OCI-M2 (cell line): ENCODE data around the gene ANKRD65.
"Not testable (repeated sequence)": the region's sequence is repeated elsewhere in the genome, so short reads cannot be mapped to it uniquely, and the experiment has no call there.

Experiments
- DNase-seq: peaks from one replicate; lab custom pipeline; 2025; ENCODE audit not compliant: unreplicated experiment; lab: John Stamatoyannopoulos, UW

The ANKRD65 gene

DNA sequence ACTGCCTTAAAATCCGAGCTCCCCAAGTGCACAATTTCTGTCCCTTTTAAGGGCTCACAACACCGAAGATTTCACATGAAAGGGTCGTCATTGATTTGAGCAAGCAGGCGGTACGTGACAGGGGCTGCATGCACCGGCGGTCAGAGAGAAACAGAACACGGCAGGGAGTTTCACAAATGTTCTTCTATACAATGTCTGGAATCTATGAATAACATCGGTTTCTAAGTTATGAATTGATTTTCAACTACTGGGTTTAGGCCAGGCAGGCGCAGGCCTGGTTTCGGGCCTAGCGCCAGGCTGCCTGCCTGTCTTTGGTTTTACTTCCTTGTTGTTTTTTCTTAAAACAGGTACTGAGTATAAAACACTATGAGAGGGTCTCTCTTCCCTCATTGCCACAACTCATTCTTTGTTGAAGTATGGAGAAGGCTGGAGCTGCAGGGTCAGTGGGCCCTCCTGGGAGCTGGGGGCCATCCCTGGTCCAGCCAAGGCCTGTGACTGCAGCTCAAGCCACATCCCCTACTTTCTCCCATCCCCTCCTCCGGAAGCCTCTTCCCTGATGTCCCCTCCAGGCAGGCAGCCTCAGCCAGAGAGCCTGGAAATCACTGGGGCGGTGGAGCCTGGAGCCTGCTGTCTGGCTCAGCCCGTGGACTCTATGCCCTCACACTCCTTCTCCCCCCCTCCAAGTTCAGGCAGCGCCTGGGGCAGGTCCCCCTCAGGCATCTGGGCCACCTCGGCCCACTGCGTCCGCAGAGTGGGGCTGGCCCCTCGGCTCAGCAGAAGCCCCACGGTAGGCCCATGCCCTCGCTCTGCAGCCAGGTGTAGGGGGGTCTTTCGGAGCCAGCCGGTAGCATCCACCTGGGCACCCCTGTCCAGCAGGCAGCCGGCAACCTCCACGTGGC lies 2.4 kb downstream of the ANKRD65 start:
- DNase-seq, result no peak

DNA sequence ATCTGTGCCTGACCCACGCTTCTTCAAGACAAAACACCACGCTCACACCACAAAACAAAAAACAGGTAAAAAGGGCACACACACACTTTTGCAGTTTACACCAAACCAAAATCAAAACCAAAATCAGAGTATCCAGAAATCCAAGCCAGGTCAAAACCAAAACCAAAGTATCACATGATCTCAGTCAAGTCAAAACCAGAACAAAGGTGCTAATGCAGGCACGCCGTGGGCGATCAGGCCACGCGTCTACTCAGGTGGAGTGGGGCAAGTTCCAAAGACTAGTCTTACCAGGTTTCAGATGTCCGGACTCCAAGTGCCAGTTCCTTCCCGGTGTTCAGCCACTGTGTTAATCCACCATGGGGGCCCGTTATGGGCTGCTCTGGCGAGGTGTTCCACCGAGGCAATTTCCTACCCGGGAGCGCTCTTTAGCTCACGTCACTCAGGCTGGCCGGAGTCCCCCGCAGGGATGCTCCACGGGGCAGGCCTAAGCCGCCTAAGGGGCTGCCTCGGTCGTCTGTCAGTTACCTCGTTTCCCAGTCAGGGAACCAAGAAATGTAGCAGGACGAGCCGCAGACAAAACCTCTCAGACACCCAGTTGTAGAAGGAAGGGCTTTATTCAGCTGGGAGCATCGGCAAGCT lies 3.1 kb downstream of the ANKRD65 start:
- not testable (repeated sequence) for DNase-seq

DNA sequence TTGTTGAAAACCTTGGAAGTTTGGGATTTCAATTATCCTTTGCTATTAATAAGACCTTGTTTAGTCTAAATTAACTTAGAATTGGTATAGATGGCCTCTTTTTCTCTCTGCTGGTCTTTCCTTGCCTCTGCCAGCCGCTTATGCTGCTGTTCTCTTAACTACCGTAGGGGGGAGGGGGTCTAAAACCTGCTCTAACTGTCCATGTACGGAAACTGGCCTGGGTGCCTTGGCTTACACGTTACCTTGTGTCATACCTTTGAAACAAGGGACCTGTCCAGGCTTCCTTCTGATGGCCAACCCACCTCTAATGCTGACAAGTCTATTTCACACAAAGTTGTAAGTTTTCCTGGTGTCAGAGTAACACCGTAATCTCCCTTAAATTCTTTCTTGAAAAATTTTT lies 3.7 kb downstream of the ANKRD65 start:
- not testable (repeated sequence) for DNase-seq

DNA sequence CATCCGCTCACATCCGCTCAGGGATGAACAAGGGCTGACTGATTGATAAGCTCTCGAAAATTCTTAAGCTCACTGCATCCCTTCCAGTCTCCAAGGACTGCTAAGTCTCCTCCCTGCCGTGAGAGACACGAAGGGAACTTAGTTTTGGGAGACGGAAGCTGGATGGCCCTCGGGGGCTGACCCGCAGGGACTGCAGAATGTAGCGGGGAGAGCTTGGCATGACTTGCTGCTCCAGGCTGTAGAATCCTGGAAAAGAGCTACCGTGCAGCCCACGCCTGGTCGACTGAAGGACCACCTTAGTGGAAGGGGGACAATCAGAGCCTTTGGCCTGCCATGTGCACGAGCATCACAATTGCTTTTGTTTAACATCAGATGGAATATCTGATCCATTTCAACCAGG lies 5.3 kb downstream of the ANKRD65 start:
- DNase-seq, result no peak

DNA sequence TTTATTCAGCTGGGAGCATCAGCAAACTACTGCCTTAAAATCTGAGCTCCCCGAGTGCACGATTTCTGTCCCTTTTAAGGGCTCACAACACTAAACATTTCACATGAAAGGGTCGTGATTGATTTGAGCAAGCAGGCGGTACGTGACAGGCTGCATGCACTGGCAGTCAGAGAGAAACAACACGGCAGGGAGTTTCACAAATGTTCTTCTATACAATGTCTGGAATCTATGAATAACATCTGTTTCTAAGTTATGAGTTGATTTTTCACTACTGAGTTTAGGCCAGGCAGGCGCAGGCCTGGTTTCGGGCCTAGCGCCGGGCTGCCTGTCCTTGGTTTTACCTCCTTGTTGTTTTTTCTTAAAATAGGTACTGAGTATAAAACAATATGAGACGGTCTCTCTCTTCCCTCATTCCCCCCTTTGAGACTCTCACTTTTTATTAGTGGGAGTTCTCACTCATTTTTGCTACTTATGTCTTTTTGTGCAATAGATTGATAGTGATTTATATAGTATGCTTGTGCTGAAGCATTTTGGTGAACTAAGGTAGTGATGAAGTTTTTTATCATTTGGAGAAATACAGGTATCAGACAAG lies 8.7 kb downstream of the ANKRD65 start:
- not testable (repeated sequence) for DNase-seq

DNA sequence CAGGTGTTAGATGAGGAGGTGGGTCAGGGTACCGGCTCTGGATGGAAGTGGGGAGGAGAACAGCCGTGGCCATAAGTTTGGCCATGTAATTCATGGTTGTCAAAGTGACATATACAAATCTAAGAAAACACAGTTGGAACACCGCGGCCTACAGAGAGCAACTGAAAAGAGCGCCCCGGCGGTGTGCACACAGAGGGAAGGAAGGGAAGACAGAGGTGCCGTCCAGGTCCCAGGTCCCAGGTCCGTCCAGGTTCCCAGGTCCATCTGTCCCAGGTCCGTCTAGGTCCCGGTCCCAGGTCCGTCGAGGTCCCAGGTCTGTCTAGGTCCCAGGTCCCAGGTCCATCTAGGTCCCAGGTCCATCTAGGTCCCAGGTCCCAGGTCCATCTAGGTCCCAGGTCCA lies 9.4 kb downstream of the ANKRD65 start:
- DNase-seq, result no peak

DNA sequence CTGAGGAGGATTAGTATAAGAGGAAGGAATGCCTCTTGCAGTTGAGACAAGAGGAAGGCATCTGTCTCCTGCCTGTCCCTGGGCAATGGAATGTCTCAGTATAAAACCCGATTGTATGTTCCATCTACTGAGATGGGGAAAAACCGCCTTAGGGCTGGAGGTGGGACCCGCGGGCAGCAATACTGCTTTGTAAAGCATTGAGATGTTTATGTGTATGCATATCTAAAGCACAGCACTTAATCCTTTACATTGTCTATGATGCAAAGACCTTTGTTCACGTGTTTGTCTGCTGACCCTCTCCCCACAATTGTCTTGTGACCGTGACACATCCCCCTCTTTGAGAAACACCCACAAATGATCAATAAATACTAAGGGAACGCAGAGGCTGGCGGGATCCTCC lies 10.8 kb downstream of the ANKRD65 start:
- not testable (repeated sequence) for DNase-seq

DNA sequence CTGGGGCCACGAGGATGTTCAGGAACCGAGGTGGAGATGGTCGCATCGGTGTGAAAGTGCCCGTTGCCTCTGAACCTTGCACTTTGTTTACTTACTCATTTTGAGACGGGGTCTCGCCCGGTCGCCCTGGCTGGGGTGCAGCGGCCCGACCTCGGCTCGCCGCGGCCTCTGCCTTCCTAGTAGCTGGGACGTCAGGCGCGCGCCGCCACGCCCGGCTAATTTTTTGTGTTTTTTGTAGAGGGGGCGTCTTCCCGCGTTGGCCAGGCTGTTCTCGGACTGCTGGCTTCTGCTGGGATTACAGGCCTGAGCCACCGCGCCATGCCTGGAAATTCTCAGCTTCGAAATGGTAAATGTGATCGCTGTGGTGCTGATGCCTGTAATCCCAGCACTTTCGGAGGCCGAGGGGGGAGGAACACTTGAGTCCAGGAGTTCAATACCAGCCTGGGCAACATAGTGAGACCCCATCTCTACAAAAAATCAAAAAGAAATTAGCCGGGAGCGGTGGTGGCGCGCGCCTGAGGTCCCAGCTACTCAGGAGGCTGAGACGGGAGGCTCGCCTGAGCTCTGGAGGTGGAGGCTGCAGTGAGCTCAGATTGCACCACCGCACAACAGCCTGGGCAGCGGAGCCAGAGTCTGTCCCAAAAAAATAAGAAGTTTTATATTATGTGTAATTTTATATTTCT lies 13.3 kb downstream of the ANKRD65 start:
- DNase-seq, result no peak

DNA sequence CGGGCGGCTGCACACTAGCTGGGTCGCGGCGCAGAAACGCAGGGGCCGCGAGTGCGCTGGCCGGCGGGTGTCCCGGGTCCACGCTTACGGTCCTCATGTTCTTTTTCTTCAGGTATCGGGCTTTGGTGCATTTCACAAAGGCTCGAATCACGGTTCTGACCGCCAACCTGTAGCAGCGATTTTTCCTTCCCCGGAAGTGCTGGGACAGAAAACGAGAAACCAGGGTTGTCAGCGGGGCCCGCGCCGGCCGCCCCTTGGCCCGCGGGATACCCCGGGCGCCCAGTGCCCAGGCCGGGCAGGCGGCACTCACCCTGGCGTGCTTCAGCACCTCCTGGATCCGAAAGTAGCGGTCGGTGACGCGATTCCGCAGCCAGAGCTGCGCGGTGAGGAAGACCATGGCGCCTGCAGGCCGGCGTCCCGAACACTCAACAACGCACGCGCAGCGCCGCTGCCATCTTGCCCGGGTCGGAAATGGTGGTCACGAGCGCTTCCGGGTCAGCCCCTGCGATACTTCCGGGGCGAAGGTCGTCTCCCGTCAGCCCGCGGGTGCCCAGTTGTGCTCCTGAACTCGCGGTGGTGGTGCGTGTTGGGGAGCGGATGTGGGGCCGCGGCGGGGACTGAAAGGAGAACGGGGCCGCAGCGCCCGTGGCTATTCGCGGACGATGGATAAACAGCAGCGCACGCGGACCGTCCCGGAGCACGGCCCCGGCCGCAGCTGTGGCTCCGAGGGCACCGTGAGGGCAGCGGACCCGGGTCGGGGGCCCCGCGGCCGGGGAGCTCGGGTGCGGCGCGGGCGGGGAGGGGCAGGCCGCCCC lies 14.0 kb downstream of the ANKRD65 start, which contains the start of gene MRPL20:
Gene MRPL20, minus strand, starts transcription at position 473 of the 815 bp plus-strand sequence. Its CDS starts 76 bp downstream, at position 397.
- peak; percentile 13 for DNase-seq

DNA sequence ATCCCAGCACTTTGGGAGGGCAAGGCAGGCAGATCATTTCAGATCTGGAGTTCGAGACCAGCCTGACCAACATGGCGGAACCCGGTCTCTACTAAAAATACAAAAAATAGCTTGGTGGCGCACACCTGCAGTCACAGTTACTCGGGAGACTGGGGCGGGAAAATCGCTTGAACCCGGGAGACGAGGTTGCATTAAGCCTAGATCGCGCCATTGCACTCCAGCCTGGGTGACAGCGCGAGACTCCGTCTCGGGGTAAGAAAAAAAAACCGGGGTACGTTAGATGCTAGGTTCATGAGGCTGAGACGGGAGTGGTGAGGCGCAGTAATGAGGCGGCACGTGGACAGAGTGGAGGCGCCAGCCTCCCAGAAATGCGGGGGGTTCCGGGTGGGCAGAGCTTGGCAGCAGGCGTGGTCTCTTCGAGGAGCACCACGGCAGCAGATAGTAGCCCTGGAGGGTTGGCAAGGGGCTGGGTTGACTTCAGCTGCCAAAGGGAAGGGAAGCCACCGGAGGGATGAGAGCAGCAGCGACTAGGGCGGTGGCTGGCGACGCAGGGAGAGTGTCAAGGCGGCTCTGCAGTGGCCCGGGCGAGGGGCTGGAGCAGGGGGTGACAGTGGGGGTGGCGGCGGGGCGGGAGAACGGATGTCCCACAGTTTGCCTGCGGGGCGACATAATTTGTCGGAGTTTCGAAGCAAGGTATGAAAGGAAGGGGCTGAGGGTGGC lies 14.8 kb downstream of the ANKRD65 start:
- no peak for DNase-seq

DNA sequence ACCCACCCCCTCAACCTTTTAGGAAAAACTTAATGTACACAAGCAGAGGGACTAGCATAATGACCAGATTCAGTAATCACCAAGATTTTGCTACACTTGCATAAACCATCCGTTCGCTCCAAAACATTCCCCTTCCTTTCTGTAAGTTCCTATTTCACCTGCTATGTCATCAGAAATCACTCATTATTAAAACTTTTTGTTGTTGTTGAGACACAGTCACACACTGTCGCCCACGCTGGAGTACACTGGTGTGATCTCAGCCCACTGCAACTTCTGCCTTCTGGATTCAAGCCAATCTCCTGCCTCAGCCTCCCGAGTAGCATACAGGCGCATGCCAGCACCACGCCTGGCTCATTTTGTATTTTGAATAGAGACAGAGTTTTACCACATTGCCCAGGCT lies 17.4 kb downstream of the ANKRD65 start:
- no peak for DNase-seq

DNA sequence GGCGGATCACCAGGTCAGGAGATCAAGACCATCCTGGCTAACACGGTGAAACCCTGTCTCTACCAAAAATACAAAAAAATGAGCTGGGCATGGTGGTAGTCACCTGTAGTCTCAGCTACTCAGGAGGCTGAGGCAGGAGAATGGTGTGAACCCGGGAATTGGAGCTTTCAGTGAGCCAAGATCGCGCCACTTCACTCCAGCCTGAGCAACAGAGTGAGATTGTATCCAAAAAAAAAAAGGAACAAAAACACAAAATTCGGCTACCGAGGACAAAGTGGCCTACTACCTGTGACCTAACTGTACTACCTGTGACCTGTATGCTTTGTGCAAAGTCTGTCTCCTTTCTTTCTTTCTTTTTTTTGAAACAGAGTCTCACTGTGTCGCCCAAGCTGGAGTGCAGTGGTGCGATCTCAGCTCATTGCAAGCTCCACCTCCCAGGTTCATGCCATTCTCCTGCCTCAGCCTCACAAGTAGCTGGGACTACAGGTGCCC lies 18.1 kb downstream of the ANKRD65 start:
- DNase-seq, result not testable (repeated sequence)

DNA sequence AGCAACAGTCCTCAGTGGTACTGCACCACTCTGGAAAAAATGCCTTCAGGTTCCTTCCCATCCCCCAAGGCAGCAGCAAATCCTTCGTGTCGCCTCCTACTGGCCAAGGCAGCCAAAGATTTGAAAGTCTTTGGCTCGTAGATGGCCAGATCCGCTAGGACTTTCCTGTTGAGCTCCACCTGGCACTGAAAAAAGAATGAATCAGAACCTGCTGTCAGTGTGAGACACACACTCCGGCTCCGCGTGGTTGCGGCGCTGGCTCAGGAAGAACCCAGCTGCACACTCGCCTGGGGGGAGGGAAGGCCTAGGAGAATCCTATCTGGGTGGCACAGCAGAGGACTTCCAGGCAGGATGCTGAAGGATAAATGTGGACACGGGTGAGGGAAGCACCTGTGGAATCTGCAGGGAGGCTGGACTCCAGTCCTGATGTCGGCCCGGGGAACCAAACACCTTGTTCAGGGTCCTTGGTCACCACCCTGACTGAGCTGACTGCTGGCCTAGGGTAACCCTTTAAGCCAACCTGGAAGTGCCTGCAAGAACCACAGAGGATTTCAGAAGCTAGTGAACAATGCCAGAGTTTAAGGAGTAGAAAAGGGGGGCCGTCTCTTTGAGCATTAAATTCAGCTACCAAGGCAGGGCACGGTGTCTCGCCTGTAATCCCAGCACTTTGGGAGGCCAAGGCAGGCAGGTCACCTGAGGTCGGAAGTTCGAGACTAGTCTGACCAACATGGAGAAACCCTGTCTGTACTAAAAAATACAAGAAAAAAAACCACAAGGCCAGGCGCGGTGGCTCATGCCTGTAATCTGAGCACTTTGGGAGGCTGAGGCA lies 18.8 kb downstream of the ANKRD65 start:
- no peak for DNase-seq

DNA sequence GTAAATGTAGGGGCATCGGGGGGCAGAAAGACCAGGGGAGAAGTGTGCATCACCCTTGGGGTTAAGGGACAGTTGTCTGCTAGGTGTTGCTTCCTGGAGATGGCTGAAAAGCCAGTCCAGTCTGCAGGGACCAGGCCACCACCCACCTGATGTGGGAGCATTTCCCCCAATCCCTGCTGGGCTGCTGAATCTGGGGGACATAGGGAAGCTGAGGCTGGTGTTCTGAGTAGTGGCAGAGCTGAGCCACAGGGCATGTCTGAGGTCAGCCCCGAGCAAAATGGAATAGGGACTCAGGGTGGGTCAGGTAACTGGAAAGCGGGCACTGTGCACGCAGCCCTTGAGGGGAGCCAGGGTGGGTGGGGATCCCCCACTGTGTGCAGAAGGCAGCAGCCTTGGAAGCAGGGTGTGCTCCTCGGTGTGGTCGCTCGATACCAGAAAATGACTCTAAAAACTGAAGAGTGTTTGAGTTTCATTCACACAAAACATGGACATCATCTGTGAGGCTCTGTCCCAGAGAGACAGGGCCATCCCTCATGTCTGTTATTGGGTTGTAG lies 19.5 kb downstream of the ANKRD65 start:
- DNase-seq, result no peak

DNA sequence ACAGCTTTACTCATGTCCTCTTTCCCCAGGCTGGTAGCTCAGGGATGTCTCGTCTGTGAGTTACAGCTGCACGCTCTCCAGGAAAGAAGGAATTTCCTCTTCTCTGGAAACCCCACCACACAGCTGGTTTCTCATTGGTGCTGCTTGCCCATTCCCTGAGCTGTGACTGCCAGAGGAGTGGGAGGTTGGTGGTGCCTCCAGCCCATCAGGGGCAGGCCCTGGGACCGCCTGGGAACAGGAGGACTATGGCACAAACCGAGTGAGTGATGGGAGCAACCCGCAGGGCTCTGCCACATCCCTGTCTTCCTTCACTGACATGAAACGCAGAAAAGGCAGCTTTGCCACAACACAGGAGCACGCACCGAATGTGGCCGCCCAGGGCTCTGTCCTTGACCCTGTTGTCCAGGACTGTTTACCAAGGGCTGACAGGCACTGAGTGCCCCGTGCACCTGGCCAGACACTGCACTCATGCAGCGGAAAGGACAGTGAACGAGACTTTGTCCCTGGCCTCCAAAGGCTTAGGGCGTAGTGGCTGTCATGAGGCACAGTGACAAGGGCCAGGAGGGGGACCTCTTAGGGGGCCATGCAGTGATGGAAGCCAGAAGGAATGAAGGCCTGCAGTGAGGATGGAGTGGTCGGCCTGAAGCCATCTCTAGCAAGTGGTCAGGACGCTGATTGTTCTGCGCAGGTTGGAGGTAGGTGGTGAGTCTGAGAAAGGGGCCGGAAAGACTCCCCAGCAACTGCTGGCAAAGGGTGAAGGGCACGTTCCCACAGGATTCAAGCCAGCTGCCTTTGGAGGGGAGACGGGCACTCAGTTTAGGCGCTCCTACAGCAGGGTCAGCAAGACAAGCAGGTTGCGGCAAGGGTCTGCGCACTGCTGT lies 20.3 kb downstream of the ANKRD65 start:
- DNase-seq, result no peak

DNA sequence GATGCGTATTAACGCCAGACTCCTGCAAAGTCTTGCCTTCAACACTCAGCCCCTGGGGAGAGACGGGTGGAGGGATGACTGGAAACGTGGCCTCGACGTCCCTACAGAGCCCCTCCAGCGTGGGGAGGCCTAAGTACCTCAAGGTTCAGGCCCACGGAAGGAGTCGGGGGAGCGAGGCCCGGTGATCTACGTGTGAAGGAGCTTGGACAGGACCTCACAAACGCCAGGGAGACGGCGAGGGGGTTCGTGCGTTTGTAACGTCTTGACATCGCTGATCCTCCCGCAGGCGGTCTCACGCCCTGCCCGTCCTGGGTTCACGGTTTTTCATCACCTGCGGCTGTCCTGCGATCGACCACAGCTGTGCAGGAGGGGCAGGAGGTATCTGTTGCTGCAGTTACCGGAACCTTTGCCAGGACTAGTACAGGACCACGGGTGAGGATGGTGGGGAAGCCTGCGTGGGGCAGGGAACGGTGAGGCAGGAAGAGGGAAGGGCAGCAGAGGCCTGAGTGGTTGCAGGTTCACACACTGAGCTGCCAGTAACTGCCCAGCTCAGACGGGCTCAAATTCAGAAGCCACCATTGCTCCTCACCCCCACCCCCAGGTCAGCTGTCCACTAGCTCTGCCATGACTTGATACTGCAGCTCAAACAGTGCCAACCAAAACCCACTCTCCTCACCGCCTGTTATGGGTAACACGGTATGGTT lies 21.1 kb downstream of the ANKRD65 start:
- DNase-seq, result no peak
